Activated naive CD8-positive, alpha-beta T cell treated with anti-CD3 and anti-CD28 coated beads, Interleukin-2, amount 50 U/mL, for 16 hours (primary cell): Measurements from ENCODE around the gene TOMM20L.

Experiments
- DNase-seq: peaks from one replicate; pipeline ENCODE4 v3.0.0-alpha.2; 2020; ENCODE audit warnings: low read depth, low spot score

The TOMM20L gene

GRCh38 chr14:58427281-58428117, 31.8 kb downstream of the TOMM20L start, which contains the start of the genes KIAA0586 and TIMM9:
KIAA0586 (plus strand) TSS chr14:58427719; CDS start chr14:58428265, 546 bp downstream.
TIMM9 (minus strand) TSS chr14:58427531; CDS start chr14:58411945, 15,586 bp downstream.
- DNase-seq: peak; percentile 88

GRCh38 chr14:58428118-58428683, 32.5 kb downstream of the TOMM20L start:
- no peak for DNase-seq

GRCh38 chr14:58430156-58430555, 34.4 kb downstream of the TOMM20L start:
- DNase-seq: no peak

- DNase-seq: no peak
Observed at GRCh38 chr14:58439476-58439875, 43.7 kb downstream of the TOMM20L start.

- no peak for DNase-seq
Observed at GRCh38 chr14:58444627-58445026, 48.9 kb downstream of the TOMM20L start.

GRCh38 chr14:58455593-58456265, 60.0 kb downstream of the TOMM20L start:
- DNase-seq: no peak
